ENCODE data around the gene SH3RF1. TPM values are rescaled to one million over a fixed set of nuclear protein-coding genes. Genes with fewer than 3 reads are reported as not detected.
A peak's percentile ranks its signal among the peaks of the same experiment; 100 is the strongest.

Gene SH3RF1
- total RNA-seq, 2 donors from 2014 or later, result 37.6 to 68.8 TPM

DNA sequence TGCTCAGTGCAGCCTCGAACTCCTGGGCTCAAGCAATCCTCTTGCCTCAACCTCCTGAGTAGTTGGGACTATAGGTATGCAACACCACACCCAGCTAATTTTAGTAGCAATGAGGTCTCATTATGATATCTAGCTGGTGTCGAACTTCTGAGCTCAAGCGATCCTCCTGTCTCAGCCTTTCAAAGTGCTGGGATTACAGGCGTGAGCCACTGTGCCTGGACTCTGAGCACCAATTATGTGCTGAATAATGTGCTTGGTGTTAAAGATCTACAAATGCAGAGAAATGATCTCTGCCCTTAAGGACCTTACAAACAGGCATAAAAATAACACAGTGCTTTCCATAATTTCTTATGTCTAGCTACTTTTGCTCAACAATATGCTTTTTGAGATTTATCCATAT, 131.7 kb downstream of the SH3RF1 start:
- Mint-ChIP-seq H3K9me3 (no peaks in the 10 kb centered on the region), H3K36me3 (ENCODE audit: low read depth) (peaks cover 36% of the 10 kb centered on the region)
- 97 to 100% methylated on average over 4 of the region's 4 CpGs for WGBS, 2 experiments (ENCODE audit: insufficient coverage in 1 of 2, insufficient read length in 1 of 2)

DNA sequence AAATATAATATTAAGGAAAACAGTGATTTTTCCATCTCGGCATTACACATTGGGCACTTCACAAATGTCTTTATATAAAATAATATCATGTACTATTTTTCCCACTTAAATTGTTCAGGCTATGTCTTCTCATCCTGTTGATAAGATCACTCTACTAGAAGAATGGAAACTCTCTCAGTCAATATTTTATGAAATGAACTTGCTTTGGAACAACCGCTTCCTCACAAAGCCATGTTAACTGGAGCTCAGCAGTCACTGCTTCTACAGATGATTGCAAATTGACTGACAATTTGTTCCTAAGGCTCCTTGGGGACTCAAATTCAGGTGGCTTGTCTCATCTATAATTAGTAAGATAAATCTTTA, 133.2 kb downstream of the SH3RF1 start:
- TF ChIP-seq CTCF (conservative IDR thresholded peaks at IDR 0.05), result no peak
- no peaks in the 10 kb centered on the region for H3K9me3 ChIP-seq (ENCODE audit: control insufficient read depth, low read length)
- no peak overlapping the region for H3K27ac ChIP-seq (ENCODE audit: low read depth, low read length)
- WGBS, 2 experiments (ENCODE audit: insufficient coverage in 1 of 2, insufficient read length in 1 of 2), result 94 to 100% methylated on average over 1 of the region's 2 CpGs
- Mint-ChIP-seq H3K27ac (no peak overlapping the region), H3K36me3 (ENCODE audit: low read depth) (peaks cover 44% of the 10 kb centered on the region), H3K4me1 (peaks cover 9% of the 10 kb centered on the region), H3K9me3 (no peaks in the 10 kb centered on the region), H3K4me3 (no peak overlapping the region), H3K27me3 (ENCODE audit: insufficient read depth) (no peaks in the 10 kb centered on the region)
- peaks cover 73% of the 10 kb centered on the region for H3K36me3 ChIP-seq (ENCODE audit: control insufficient read depth, insufficient read depth, low read length)
- H3K4me3 ChIP-seq (ENCODE audit: low read length), result no peak overlapping the region
- no peaks in the 10 kb centered on the region for H3K27me3 ChIP-seq (ENCODE audit: control insufficient read depth, insufficient read depth, low read length, poor library complexity, severe bottlenecking)
- H3K4me1 ChIP-seq (ENCODE audit: control insufficient read depth, insufficient read depth, low read length), result no peaks in the 10 kb centered on the region
- no peak for DNase-seq
- no peak overlapping the region for H3K9ac ChIP-seq (ENCODE audit: extremely low read depth, low read length, poor library complexity, severe bottlenecking)

More for the DNA sequence above, 131.7 kb downstream of the SH3RF1 start:
- H3K36me3 ChIP-seq (ENCODE audit: control insufficient read depth, insufficient read depth, low read length), result peaks cover 71% of the 10 kb centered on the region
- H3K27me3 ChIP-seq (ENCODE audit: control insufficient read depth, insufficient read depth, low read length, poor library complexity, severe bottlenecking), result no peaks in the 10 kb centered on the region
- no peaks in the 10 kb centered on the region for H3K4me1 ChIP-seq (ENCODE audit: control insufficient read depth, insufficient read depth, low read length)
- H3K4me3 ChIP-seq (ENCODE audit: low read length), result no peak overlapping the region
- no peak overlapping the region for H3K9ac ChIP-seq (ENCODE audit: extremely low read depth, low read length, poor library complexity, severe bottlenecking)
- TF ChIP-seq CTCF (conservative IDR thresholded peaks at IDR 0.05), result no peak
- no peak overlapping the region for H3K27ac ChIP-seq (ENCODE audit: low read depth, low read length)
- H3K27ac Mint-ChIP-seq, result no peak overlapping the region
- H3K9me3 ChIP-seq (ENCODE audit: control insufficient read depth, low read length), result no peaks in the 10 kb centered on the region
- DNase-seq, result no peak
- peaks cover 15% of the 10 kb centered on the region for H3K4me1 Mint-ChIP-seq
- H3K4me3 Mint-ChIP-seq, result no peak overlapping the region
- no peaks in the 10 kb centered on the region for H3K27me3 Mint-ChIP-seq (ENCODE audit: insufficient read depth)

DNA sequence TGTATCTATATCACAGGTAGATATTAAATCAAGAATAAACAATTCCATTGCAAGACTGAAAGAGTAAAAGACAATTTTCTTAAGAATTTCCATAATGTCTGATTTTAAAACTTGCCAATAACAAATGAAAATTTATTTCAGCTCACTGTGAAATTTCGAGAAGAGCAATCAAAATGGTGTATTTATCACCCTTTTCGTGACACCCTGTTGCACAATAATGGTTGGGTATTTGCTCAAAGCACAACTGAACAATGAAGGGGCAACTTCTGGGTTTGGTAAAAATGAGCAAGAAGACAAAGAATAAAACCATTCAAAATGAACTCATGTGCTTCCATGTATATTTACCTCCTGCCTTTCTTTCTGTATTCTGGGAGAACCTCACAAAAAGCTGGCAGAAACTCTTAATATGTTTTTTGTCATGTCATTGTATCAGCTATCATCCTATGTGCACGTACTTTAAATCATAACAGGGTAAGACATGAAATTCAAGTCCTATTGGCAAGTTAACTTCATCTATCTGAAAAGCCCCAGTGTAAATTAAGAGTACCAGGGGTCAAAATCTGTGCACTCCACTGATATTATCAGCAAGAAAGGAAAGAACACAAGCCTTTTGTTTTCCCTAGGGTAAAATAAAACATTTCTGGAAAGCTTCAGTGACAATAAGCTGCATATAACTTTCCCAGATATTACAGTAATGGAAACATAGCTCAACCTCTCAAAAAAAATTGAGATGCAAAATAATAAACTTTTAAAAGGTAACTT, 133.8 kb downstream of the SH3RF1 start:
- no peaks in the 10 kb centered on the region for H3K27me3 Mint-ChIP-seq (ENCODE audit: insufficient read depth)
- Histone ChIP-seq H3K36me3 (ENCODE audit: control insufficient read depth, insufficient read depth, low read length) (peaks cover 76% of the 10 kb centered on the region), H3K4me1 (ENCODE audit: control insufficient read depth, insufficient read depth, low read length) (no peaks in the 10 kb centered on the region), H3K9me3 (ENCODE audit: control insufficient read depth, low read length) (no peaks in the 10 kb centered on the region), H3K4me3 (ENCODE audit: low read length) (no peak overlapping the region), H3K27me3 (ENCODE audit: control insufficient read depth, insufficient read depth, low read length, poor library complexity, severe bottlenecking) (no peaks in the 10 kb centered on the region), H3K9ac (ENCODE audit: extremely low read depth, low read length, poor library complexity, severe bottlenecking) (no peak overlapping the region), H3K27ac (ENCODE audit: low read depth, low read length) (no peak overlapping the region)
- peak overlapping the region; percentile 15 for H3K27ac Mint-ChIP-seq
- peaks cover 47% of the 10 kb centered on the region for H3K36me3 Mint-ChIP-seq (ENCODE audit: low read depth)
- TF ChIP-seq CTCF (conservative IDR thresholded peaks at IDR 0.05), result no peak
- peaks cover 6% of the 10 kb centered on the region for H3K4me1 Mint-ChIP-seq
- H3K9me3 Mint-ChIP-seq, result no peaks in the 10 kb centered on the region
- WGBS, 2 experiments (ENCODE audit: insufficient coverage in 1 of 2, insufficient read length in 1 of 2), result 97 to 100% methylated on average over 1 to 3 of the region's 3 CpGs
- no peak for DNase-seq
- no peak overlapping the region for H3K4me3 Mint-ChIP-seq

Measured in endodermal cell (in vitro differentiated cells).